NOMO-1 (cell line): ENCODE results near the gene SYNDIG1L.
A peak's percentile ranks its signal among the peaks of the same experiment; 100 is the strongest.
"Not testable (repeated sequence)": the region's sequence is repeated elsewhere in the genome, so short reads cannot be mapped to it uniquely, and the experiment has no call there.

Experiments
- DNase-seq, 2 experiments: peaks; one replicate each; lab custom pipeline; 2025; ENCODE audit not compliant: unreplicated experiment in 2 of 2; lab: John Stamatoyannopoulos, UW

The SYNDIG1L gene

DNA sequence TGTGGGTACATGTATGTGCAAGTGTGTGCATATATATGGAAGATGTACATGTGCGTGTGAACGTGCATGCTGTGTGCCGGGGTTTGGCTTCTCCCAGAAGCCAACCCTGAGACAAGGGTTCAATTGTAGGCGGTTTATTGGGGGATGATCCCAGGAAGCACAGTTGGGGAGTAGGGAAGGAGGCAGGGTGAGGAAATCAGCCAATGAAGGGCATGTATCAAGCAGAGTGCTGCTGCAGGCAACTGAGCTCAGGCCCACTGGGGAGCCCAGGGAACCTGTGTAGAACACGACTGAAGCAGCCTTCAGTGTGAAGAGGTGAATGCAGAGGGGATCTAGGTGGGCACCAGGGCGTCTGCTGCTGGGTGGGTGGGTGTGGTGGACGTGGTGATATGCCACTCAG lies 21.6 kb downstream of the SYNDIG1L start:
- DNase-seq: no peak

DNA sequence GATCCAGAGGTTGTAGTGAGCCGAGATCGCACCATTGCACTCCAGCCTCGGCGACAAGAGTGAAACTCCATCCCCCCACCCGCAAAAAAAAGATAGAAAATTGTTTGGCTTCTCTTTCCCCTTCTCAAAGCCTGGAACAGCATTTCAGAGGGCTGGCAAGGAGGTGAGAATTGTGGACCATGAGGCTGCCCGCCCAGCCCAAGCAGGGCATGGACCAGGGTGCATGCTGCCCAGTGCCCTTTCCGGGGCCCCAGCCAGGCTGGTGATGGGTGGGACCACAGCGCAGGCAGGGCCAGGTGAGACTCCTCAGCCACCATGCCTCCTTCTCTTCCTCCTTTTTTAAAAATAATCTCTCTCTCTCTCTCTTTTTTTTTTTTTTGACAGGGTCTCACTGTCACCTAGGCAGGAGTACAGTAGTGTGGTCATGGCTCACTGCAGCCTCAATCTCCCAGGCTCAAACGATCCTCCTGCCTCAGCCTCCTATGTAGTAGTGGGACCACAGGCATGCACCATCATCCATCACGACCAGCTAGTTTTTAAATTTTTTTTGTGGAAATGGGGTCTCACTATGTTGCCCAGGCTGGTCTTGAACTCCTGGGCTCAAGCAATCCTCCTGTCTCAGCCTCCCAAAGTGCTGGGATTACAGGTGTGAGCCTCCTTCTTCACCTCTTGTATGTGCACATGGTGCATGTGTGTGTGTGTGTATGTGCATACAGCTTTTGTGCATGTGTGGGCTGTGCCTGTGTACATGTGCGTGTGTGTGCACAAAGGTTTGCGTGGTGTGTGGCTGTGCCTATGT lies 22.2 kb downstream of the SYNDIG1L start:
- no peak for DNase-seq

DNA sequence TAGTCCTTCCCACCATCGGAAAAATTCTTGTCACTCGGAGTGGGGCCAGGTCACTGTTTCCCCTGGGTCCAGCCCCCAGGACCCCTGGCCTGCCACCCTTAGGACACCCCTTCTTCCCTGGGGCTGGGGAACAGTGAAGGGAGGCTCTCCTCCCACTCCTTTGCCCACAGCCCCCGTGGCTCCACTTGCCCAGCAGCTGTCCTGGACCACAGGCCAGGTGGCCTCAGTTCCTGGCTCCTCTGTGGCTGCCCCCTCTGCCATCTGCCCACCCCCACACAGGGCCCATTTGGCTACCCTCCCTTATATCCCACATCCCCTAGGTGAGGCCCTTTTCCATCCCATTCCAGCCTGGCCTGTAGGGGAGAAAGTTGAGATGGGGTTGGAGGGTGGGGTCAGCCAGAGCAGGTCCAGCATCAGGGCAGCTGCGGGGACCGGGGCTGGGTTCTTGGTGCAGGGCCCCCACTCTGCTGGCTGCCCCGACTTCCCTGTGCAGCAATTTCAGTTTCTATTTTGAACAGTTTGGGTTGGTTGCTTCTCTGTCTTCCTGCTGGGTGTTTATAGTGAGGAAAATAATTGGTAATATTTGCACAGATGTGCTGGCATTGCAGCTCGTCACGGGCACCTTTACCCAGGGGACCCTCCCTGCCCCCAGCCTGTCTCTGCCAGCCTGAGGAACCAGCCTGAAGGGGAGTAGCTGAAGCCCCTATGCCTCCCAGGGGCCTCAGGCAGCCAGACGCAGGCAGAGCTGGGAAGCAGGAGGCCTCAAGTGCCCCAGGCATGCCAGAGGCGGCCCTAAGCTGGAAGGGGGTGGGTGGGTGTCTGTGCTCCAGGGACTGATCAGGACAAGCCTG lies 23.4 kb downstream of the SYNDIG1L start:
- DNase-seq: peak; percentile 6 to 12

DNA sequence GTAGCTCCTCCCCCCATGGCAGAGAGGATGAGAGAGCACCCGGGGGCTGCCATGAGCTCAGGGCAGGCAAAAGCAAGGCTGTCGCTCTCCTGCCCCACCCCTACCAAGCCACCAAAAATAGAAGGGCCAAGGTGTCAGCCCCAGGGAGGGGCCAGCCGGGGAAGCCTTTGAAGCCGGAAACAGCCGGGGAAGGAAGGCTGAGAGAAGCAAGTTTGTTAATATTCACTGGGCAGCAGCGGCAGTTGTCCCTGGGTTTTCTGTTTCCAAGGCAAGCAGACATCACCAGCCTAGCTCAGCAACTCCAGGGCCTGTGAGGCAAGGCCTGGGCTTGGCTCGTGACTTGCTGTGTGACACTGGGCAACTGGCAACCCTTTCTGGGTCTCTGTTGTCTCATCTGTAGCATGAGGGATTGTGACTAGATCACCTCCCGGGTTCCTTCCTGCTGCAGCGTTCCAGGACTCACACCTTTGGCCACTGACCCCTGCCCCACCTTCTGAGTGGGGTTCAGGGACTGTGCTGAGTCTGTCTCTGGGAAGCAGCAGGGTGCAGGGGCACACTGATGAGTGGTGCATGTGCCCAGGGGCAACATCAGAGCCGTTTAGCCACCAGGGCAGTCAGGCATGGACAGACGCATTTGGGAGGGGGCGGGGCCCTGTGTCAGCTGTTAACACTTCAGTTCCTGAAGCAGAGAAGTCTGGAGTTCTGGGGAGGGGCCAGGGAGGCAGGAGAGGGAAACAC lies 24.3 kb downstream of the SYNDIG1L start:
- DNase-seq: peak; percentile 8 to 15

DNA sequence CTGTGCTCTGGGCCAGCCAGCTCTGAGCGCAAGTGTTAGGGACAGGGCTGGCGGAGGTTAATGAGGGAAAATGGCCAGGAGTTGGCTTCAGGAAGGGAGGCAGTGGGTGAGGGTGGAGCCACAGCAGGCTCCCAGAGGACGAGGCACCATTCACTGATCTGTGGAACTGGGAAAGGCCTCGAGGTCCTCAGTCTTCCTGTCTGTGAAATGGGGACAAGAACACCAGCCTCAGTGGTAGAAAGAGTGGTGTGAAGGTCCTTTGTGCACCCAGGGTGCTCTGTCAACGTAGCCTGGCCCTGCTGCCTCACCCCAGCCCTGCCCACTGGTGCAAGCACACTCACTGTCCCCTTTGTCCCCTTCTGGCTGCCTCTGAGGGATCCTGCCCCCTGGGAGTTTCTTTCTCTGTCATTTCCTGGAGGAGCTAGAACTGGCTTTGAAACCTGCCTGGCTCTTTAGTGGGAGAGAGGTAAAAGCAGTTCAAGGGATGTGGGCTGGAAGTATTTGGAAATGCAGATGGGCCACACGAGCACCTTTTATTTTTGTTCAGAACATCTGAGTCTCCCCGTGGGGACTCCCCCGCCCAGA lies 25.0 kb downstream of the SYNDIG1L start:
- DNase-seq: no peak

DNA sequence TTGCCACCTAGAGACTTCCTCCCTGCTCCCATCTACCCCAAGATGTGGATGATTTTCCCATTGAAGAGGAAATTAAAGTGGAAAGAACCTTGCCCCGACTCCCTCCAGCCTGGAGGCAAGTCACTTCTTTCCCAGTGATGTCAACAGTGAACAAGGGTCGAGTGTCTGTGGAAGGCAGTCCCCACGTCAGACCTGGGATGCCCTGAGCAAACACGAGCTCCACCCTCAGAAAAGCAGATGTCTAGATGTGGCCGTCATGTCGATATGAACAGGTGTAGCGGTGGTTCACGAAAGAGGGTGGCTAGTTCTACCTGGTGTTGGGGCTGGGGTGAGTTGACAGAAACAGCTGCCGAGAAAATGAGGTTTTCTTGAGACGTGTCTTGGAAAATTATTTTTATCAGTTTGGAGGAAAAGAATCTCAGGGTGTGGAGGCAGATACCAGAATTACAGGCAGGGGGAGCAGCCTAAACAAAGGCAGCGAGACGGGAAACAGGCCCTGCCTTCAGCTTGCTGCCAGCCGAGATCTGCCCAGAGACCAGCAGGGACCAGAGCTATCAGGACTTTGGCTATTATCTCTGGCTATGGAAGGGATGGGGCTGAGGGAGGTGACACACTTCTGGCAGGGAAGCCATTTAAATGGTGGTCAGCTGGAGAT lies 25.9 kb downstream of the SYNDIG1L start:
- no peak for DNase-seq

DNA sequence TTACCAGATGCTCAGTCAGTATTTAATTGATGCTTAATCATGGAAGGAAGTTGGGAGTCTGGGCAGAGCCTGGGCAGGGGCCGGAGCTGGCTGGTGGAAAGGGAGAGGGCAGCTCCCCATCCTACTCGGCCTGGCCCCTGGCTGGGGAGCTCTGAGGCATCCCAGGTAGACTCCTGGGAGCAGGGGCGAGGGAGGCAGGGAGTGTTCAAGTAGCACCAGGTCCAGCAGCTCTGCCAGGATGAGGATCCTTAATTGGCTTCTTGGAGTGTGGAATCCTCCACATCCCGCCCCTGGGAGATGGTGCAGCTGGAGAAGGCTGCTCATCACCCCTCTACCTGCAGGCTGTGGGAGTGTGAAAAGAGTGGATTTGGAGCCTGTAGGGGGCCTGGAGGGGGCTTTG lies 30.9 kb downstream of the SYNDIG1L start:
- DNase-seq: no peak

DNA sequence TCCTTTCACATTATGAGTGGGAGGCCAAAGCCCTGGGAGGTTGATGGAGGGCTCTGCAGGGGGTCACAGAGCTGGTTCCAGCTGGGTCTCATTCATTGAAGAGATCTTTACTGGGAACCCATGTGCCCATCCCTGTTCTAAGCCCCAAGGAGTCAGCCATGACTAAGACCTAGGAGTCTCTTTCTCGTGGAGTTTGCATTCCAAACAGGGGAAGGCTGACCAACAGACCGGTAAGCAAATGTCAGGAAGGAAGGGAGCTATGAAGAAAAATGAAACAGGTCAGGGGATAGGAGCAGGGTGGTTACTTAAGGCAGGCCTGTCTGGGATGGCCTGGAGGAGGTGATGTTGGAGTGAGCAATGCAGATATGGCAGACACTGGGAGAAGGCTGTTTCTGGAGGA lies 31.5 kb downstream of the SYNDIG1L start:
- no peak for DNase-seq

DNA sequence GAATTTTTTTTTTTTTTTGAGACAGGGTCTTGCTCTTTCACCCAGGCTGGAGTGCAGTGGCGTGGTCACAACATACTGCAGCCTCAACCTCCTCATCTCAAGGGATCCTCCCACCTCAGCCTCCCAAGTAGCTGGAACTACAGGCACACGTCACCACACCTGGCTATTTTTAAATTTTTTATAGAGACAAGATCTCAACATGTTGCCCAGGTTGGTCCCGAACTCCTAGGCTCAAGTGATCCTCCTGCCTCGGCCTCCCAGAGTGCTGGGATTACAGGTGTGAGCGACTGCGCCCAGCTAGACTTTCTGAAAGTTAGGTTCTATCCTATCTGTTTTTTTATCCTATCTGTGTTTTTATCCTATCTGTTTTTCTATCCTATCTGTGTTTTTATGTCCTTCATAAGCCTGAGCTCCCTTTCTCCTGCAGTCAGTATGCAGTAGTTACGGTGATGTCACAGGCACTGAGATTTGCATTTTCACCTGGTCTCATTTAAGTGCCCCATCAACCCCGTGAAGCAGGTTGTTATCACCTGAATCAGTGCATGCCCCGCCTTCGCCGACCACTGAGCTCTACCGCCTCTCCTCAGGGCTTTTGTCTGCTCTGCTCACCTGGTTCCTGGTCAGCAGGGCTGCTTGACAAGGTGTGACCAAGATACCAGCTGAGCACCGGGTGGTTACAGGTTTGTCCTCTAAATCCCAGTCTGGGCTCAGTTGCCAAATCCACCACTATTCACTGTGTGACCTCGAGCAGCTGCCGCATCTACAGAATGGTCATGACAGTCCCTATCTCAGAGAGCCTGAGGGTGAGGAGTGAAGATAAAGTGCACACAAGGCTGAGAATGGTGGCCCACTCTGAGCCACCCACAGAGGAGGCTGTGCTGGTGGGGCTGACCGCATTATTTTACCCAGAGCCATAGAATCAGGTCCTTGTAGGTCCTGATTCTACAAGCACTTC lies 33.1 kb downstream of the SYNDIG1L start:
- DNase-seq: no peak

DNA sequence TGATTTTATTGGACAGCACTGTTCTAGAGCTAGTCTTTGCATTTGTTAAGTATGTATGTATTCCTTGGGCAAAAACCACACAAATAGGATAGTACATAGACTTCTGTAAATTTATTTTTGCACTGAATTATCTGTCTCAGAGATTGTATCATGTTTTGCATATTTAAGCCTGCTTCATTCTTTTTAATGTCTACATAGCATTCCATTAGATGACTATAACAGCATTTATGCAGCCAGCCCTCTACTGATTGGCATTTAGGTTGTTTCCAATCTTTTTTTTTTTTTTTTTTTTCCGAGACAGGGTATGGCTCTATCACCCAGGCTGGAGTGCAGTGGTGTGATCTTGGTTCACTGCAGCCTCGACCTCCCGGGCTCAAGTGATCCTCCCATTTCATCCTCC lies 34.5 kb downstream of the SYNDIG1L start:
- no peak for DNase-seq

DNA sequence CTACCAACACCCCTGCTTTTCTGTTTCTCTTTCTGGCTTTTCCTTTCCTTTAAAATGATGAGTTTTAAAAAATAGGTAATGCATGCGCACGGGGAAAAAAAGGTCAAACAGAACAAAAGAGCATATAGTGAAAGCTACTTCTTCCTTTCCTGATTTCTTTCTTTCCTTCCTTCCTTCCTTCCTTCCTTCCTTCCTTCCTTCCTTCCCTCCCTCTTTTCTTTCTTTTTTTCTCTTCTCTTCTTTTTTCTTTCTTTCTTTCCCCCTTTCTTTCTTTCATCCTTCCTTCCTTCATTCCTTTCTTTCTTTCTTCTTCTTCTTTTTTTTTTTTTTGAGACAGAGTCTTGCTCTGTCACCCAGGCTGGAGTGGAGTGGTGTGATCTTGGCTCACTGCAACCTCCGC lies 35.5 kb downstream of the SYNDIG1L start:
- DNase-seq: not testable (repeated sequence)

DNA sequence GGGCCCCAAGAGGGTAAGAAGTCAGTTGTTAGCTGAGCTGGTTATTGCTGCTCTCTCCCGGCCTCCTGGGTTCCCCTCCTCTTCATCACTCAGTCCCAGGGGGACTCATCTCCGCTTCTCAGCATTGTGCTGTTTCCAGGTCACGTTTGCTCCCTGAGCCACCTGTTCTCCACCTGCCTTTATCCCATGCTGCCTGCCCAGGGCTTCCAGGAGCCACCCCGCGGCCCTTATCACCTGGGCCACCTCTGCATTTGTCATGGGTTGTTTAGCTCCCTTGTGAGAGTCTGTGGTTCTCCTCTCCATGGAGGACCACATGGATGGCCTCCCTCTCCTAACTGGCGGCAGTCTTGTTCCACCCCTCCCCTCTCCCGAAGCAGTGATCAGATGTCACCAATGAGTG lies 36.0 kb downstream of the SYNDIG1L start:
- DNase-seq: no peak

DNA sequence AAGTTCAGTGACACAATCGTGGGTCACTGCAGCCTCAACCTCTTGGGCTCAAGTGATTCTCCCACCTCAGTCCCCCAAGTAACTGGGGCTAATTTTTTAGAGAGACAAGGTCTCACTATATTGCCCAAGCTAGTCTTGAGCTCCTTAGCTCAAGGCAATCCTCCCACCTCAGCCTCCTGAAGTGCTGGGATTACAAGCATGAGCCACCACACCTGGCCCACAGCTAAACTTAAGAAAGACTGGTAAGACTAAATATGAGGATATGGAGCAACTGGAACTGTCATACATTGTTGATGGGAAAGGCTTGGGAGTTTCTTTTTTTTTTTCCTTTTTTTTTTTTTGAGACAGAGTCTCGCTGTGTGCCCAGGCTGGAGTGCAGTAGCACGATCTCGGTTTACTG lies 43.8 kb downstream of the SYNDIG1L start:
- DNase-seq: no peak

DNA sequence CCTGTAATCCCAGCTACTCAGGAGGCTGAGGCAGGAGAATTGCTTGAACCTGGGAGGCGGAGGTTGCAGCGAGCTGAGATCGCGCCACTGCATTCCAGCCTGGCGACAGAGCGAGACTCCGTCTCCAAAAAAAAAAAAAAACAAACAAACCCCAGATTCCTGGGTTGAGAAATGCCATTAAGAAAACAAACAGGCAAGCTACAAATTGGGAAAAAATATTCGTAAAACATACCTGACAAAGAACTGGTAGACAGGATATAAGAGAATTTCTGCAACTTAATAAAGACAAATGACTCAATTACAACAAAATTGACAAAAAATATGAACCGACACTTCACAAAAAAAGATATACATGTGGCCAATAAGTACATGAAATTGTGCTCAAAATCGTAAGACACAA lies 44.4 kb downstream of the SYNDIG1L start:
- not testable (repeated sequence) for DNase-seq

DNA sequence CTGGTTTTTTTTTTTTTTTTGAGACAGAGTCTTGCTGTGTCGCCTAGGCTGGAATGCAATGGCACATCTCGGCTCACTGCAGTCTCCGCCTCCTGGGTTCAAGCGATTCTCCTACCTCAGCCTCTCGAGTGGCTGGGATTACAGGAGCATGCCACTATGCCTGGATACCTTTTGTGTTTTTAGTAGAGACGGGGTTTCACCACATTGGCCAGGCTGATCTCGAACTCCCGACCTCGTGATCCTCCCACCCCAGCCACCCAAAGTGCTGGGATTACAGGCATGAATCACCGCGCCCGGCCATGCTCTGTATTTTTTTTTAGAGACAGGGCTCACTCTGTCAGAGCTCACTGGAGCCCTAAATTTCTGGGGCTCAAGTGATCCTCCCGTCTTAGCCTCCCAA lies 45.2 kb downstream of the SYNDIG1L start:
- no peak for DNase-seq

DNA sequence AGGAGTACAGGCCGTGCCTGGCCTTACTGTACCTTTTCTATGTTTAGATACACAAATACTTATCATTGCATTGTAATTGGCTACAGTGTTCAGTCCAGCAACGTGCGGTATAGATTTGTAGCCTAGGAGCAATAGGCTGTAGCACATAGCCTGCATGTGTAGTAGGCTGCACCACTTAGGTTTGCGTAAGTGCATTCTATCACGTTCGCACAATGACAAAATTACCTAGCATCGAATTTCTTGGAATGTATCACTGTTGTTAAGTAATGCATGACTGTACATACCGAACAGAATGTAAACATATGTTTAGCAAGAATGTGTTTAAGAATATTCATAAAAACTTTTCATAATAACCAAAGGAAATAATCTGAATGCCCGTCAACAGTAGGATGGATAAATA lies 45.8 kb downstream of the SYNDIG1L start:
- no peak for DNase-seq

DNA sequence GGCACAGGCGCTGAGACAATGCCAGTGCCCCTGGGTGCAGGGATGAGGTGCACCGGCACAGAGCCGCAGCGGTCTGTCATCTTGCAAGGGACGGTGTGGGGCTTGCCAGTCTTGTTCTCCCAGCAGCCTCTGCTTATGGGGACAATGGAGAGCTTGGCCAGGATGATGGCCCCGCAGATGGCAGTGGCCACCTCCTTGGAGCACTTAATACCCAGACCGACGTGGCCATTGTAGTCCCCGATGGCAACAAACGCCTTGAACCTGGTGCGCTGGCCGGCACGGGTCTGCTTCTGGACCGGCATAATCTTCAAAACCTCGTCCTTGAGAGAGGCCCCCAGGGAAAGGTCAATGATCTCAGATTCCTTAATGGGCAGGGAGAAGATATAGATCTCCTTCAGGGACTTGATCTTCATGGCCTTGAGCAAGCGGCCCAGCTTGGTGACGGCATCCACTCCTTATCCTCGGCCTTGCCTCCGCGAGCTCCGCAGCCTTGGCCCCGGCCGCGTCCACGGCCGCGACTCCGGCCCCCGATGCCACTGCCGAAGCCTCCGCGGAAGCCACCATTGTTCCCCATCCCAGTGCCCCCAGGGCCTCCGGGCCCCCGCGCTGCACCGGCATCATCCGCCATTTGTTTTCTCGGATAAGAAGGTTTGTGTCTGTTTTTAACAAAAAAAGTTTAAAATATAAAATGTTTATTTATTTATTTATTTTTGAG lies 47.9 kb downstream of the SYNDIG1L start:
- no peak for DNase-seq

DNA sequence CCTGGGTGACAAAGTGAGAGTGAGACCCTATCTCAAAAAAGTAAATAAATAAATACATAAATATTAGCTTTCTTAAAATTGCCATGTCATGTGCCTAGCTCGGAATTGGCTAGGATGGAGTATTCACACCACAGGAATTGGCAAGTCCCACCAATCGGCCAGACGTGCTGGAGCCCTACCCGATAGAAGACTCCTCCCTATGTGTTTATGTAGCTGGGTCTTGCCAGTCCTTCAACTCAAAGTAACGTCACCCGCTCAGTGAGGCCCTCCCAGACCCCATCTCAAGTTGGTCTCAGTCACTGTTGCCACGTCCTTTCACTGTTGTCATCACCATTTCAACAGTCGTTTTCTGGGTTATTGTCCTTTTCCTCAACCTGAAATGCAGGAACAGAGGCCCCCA lies 57.6 kb downstream of the SYNDIG1L start:
- no peak for DNase-seq

DNA sequence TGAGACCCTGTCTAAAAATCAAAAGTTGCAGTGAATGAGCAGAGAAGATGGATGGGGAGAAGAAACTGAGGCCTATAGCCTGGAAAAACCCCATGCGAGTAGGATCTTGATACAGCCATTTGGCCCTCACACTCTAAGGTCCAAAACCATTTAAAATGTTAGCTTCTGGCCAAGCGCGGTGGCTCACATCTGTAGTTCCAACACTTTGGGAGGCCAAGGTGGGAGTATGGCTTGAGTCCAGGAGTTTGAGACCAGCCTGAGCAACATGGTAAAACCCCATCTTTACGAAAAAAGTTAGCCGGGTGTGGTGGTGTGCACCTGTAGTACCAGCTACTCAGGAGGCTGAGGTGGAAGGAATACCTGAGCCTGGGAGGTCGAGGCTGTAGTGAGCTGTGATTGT lies 58.0 kb downstream of the SYNDIG1L start:
- no peak for DNase-seq
